ENCODE data around the gene CYSLTR2. TPM values are rescaled to one million over a fixed set of nuclear protein-coding genes. Genes with fewer than 3 reads are reported as not detected.

The CYSLTR2 gene
- total and polyA plus RNA-seq, 3 donors from 2014 or later, result 0.31 to 0.76 (median 0.62) TPM

DNA sequence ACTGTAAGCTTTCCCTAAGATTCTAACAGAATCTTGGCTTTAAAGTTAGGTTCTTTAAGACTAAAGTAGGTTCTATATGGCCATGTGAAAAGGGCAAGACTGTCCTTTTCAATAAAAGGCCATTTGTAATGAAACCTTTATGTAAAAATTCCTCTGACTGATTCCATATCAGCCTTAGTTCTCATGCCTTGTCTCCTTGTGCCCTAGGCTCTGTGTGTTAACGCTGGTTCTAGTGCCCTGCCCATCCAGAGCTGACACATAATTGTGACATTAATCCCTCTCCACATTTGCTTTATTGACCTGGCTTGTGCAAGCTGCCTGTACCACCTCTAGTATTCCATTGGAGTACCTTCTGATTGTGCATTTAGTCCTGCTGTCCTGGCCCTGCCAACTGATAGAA lies 28.2 kb downstream of the CYSLTR2 start:
- 80 to 92% methylated on average over 1 of the region's 1 CpG for WGBS, 2 donors
- no peak for TF ChIP-seq POLR2A (IDR thresholded peaks at IDR 0.05)
- TF ChIP-seq, protein P1, sequence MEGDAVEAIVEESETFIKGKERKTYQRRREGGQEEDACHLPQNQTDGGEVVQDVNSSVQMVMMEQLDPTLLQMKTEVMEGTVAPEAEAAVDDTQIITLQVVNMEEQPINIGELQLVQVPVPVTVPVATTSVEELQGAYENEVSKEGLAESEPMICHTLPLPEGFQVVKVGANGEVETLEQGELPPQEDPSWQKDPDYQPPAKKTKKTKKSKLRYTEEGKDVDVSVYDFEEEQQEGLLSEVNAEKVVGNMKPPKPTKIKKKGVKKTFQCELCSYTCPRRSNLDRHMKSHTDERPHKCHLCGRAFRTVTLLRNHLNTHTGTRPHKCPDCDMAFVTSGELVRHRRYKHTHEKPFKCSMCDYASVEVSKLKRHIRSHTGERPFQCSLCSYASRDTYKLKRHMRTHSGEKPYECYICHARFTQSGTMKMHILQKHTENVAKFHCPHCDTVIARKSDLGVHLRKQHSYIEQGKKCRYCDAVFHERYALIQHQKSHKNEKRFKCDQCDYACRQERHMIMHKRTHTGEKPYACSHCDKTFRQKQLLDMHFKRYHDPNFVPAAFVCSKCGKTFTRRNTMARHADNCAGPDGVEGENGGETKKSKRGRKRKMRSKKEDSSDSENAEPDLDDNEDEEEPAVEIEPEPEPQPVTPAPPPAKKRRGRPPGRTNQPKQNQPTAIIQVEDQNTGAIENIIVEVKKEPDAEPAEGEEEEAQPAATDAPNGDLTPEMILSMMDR (IDR thresholded peaks at IDR 0.05), result no peak
- Histone ChIP-seq H3K36me3 (ENCODE audit: low read depth, missing control alignments) (no peaks in the 10 kb centered on the region), H3K9me3 (no peaks in the 10 kb centered on the region), H3K27ac (no peak overlapping the region), H3K27me3 (no peaks in the 10 kb centered on the region), H3K4me3 (no peak overlapping the region), H3K4me1 (no peaks in the 10 kb centered on the region)
- no peak for DNase-seq
- intact Hi-C loops (cut with DNase I; ENCODE audit: low total_unique reads), result no loop called here

DNA sequence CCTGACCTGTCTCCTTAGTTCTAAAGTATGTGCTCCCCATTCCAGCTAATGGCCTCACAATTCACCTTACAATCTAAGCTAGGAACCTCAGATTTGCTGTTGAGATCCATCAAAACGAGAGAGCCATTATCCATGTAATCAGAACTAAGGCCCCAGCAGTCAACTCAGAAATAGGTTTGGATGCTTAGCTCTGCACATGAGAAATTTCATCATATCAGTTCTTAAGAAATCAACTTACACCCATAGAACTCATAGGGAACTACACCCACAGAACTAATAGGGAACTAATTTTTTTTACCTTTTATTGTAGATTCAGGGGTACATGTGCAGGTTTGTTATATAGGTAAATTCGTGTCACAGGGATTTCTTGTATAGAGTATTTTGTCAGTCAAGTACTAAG lies 28.7 kb downstream of the CYSLTR2 start:
- Histone ChIP-seq H3K9me3 (no peaks in the 10 kb centered on the region), H3K27me3 (no peaks in the 10 kb centered on the region), H3K27ac (no peak overlapping the region), H3K4me1 (no peaks in the 10 kb centered on the region), H3K36me3 (ENCODE audit: low read depth, missing control alignments) (no peaks in the 10 kb centered on the region), H3K4me3 (no peak overlapping the region)
- intact Hi-C loops (cut with DNase I; ENCODE audit: low total_unique reads), result no loop called here
- TF ChIP-seq, protein P1 (IDR thresholded peaks at IDR 0.05), result no peak
- TF ChIP-seq POLR2A (IDR thresholded peaks at IDR 0.05), result no peak
- 84 to 88% methylated on average over 2 of the region's 2 CpGs for WGBS, 2 donors
- no peak for DNase-seq

- Histone ChIP-seq H3K27me3 (no peaks in the 10 kb centered on the region), H3K4me1 (no peaks in the 10 kb centered on the region), H3K9me3 (no peaks in the 10 kb centered on the region), H3K36me3 (ENCODE audit: low read depth, missing control alignments) (no peaks in the 10 kb centered on the region), H3K4me3 (no peak overlapping the region), H3K27ac (no peak overlapping the region)
- WGBS, 2 donors, result 80 to 83% methylated on average over 3 of the region's 3 CpGs
- TF ChIP-seq POLR2A (IDR thresholded peaks at IDR 0.05), result no peak
- TF ChIP-seq, protein P1 (IDR thresholded peaks at IDR 0.05), result no peak
- no peak for DNase-seq
- intact Hi-C loops (cut with DNase I; ENCODE audit: low total_unique reads), result no loop called here
Measured at GRCh38 chr13:48686636-48687210, 33.0 kb downstream of the CYSLTR2 start.

- intact Hi-C loops (cut with DNase I; ENCODE audit: low total_unique reads), result no loop called here
- DNase-seq, result no peak
- H3K27me3 ChIP-seq, result no peaks in the 10 kb centered on the region
- no peaks in the 10 kb centered on the region for H3K36me3 ChIP-seq (ENCODE audit: low read depth, missing control alignments)
- TF ChIP-seq POLR2A (IDR thresholded peaks at IDR 0.05), result no peak
- TF ChIP-seq, protein P1 (IDR thresholded peaks at IDR 0.05), result no peak
- H3K4me3 ChIP-seq, result no peak overlapping the region
- H3K9me3 ChIP-seq, result no peaks in the 10 kb centered on the region
- no peak overlapping the region for H3K27ac ChIP-seq
- WGBS, 2 donors, result 91 to 95% methylated on average over 3 of the region's 3 CpGs
- no peaks in the 10 kb centered on the region for H3K4me1 ChIP-seq
Measured at GRCh38 chr13:48687249-48687648, 33.5 kb downstream of the CYSLTR2 start.

DNA sequence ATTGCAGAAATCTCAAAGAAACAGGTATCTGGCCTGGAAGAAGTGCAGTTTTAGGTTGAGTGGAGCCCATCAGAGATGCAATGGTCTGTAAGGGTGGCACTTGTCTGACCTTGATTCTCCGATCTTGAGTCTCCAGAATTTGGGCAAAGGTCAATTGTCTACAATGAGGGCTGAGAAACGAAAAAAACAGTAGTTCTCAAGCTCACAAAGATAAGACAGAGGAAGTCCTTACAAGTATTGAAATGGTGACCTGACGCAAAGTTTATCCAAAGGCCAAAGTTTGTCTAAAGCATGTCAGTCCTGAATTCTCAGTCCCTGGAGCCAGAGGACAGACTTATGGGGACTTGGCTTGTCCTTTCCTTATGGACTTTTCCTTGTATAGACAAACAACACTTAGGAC lies 40.3 kb downstream of the CYSLTR2 start:
- Histone ChIP-seq H3K4me1 (no peaks in the 10 kb centered on the region), H3K27ac (no peak overlapping the region), H3K36me3 (ENCODE audit: low read depth, missing control alignments) (no peaks in the 10 kb centered on the region), H3K9me3 (no peaks in the 10 kb centered on the region), H3K4me3 (no peak overlapping the region), H3K27me3 (no peaks in the 10 kb centered on the region)
- WGBS, 2 donors, result 67 to 73% methylated on average over 3 of the region's 3 CpGs
- no peak for DNase-seq
- no peak for TF ChIP-seq POLR2A (IDR thresholded peaks at IDR 0.05)
- TF ChIP-seq, protein P1 (IDR thresholded peaks at IDR 0.05), result no peak
- intact Hi-C loops (cut with DNase I; ENCODE audit: low total_unique reads), result no loop called here
